SJCRH30 (cell line): ENCODE data around the gene ALDOB. TPM values are rescaled to one million over a fixed set of nuclear protein-coding genes. Genes with fewer than 3 reads are reported as not detected.
A peak's percentile ranks its signal among the peaks of the same experiment; 100 is the strongest.
"Not testable (repeated sequence)": the region's sequence is repeated elsewhere in the genome, so short reads cannot be mapped to it uniquely, and the experiment has no call there.

Experiments
- DNase-seq, 2 experiments: peaks; one replicate each; pipeline ENCODE4 v3.0.0-alpha.2; 2015 to 2020
- H3K27ac ChIP-seq: fragments of 250-450 bp; sonication (Bioruptor Pico); 2 replicates; pipeline ENCODE4 v1.5.1; 2020; ENCODE audit warnings: mild to moderate bottlenecking, moderate library complexity
- H3K27me3 ChIP-seq: fragments of 250-450 bp; sonication (Bioruptor Pico); 2 replicates; pipeline ENCODE4 v1.5.1; 2020; ENCODE audit warnings: mild to moderate bottlenecking, moderate library complexity
- H3K36me3 ChIP-seq: fragments of 250-450 bp; sonication (Bioruptor Pico); 2 replicates; pipeline ENCODE4 v1.5.1; 2020; ENCODE audit warnings: mild to moderate bottlenecking, moderate library complexity
- H3K4me1 ChIP-seq: fragments of 250-450 bp; sonication (Bioruptor Pico); 2 replicates; pipeline ENCODE4 v1.5.1; 2020; ENCODE audit warnings: mild to moderate bottlenecking, moderate library complexity
- H3K4me3 ChIP-seq: fragments of 250-450 bp; sonication (Bioruptor Pico); 2 replicates; pipeline ENCODE4 v1.5.1; 2020; ENCODE audit warnings: mild to moderate bottlenecking, moderate library complexity
- H3K9me3 ChIP-seq: fragments of 250-450 bp; sonication (Bioruptor Pico); replicated peaks from 2 replicates; pipeline ENCODE4 v1.5.1; 2020; ENCODE audit warnings: mild to moderate bottlenecking, moderate library complexity
- total RNA-seq: library from RNA; depleted of rRNA; stranded (reverse); fragments of >200 nt; shearing (Covaris generic); gene quantifications from 2 replicates; pipeline ENCODE4 v1.2.3, GENCODE V29; 2014

ALDOB gene
- total RNA-seq, 1 experiment from 2014 or later, result not detected

DNA sequence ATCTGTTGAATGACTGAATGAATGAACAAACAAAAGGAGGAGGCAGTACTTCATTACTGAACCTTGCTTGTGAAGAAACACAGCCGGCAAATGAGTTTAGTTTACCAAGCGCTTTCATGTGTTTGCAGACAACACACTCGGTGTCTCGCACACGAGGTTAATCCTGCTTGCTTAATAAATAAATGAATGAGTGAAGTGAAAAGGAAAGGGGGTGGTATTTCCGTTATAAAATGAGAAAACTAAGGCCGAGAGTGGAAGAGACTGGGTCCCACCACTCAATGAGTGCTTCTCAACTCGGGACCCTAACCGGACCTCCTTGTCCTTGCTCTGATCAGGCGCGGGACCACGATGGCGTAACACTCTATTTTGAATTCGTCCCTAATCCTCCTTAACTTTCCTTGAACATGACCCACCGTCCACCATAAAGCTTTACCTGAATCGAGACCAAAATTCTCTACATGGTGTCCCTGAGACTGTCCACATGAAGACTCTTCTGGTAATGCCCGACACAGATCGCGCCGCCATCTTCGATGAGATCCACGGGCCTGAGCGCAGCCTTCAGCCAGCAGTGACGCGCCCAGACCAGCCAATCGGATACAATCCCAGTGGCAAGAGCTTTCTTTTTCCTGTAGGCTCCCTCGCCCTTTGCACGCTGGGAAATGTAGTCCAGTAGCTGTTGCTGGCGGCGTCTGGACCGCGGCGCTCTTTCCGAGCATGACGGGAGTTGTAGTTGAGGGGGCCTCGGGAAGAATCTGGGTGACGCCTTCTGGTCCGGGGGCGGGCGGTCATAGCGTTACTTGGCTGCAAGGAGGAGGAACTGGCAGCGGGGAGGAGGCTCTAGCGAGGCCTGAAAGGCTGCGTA, 37.3 kb downstream of the ALDOB start, which contains the start of the genes MRPL50 and ZNF189:
Gene MRPL50 (minus strand): TSS at position 551 of the 862 bp plus-strand sequence. CDS start 26 bp downstream, at position 525.
Gene ZNF189 (plus strand): TSS at position 784 of the 862 bp plus-strand sequence. CDS start 306 bp downstream, outside the sequence.
- DNase-seq, result peak; percentile 98 to 99
- peak within 1 kb of the TSS; percentile 67 for H3K27ac ChIP-seq
- peaks cover 45% of the 10 kb centered on the region for H3K36me3 ChIP-seq
- peak within 1 kb of the TSS; percentile 66 for H3K4me3 ChIP-seq
- H3K4me1 ChIP-seq, result peaks cover 9% of the 10 kb centered on the region
- no peaks in the 10 kb centered on the region for H3K27me3 ChIP-seq
- peaks cover 5% of the 10 kb centered on the region; the same call in 1 of the 2 replicates for H3K9me3 ChIP-seq

GRCh38 chr9:101397746-101398067, 37.9 kb downstream of the ALDOB start:
- Histone ChIP-seq H3K27ac (peak overlapping the region; percentile 67), H3K36me3 (peaks cover 39% of the 10 kb centered on the region), H3K27me3 (no peaks in the 10 kb centered on the region), H3K9me3 (peaks cover 4% of the 10 kb centered on the region; the same call in 1 of the 2 replicates), H3K4me3 (peak overlapping the region; percentile 66), H3K4me1 (peaks cover 9% of the 10 kb centered on the region)
- DNase-seq, result peak in 1 of 2 experiments; percentile 39

- no peaks in the 10 kb centered on the region; the same call in 1 of the 2 replicates for H3K9me3 ChIP-seq
- no peak overlapping the region for H3K4me3 ChIP-seq
- H3K36me3 ChIP-seq, result peaks cover 23% of the 10 kb centered on the region
- H3K4me1 ChIP-seq, result peaks cover 5% of the 10 kb centered on the region
- no peaks in the 10 kb centered on the region for H3K27me3 ChIP-seq
- DNase-seq, result no peak
- no peak overlapping the region for H3K27ac ChIP-seq
Observed at GRCh38 chr9:101394687-101395086, 40.9 kb downstream of the ALDOB start.

- no peaks in the 10 kb centered on the region; the same call in 1 of the 2 replicates for H3K9me3 ChIP-seq
- peaks cover 3% of the 10 kb centered on the region; the same call in 1 of the 2 replicates for H3K4me1 ChIP-seq
- no peak overlapping the region for H3K27ac ChIP-seq
- peaks cover 33% of the 10 kb centered on the region for H3K36me3 ChIP-seq
- no peak overlapping the region for H3K4me3 ChIP-seq
- no peaks in the 10 kb centered on the region for H3K27me3 ChIP-seq
- DNase-seq, result no peak
Observed at GRCh38 chr9:101393135-101393534, 42.4 kb downstream of the ALDOB start.

- H3K27ac ChIP-seq, result no peak overlapping the region
- peaks cover 39% of the 10 kb centered on the region for H3K36me3 ChIP-seq
- H3K9me3 ChIP-seq, result peaks cover 2% of the 10 kb centered on the region
- no peak overlapping the region for H3K4me3 ChIP-seq
- H3K4me1 ChIP-seq, result no peaks in the 10 kb centered on the region
- no peak for DNase-seq
- no peaks in the 10 kb centered on the region for H3K27me3 ChIP-seq
Observed at GRCh38 chr9:101388507-101388993, 47.0 kb downstream of the ALDOB start.

GRCh38 chr9:101387871-101388506, 47.6 kb downstream of the ALDOB start:
- Histone ChIP-seq H3K36me3 (peaks cover 39% of the 10 kb centered on the region), H3K27me3 (no peaks in the 10 kb centered on the region), H3K27ac (no peak overlapping the region), H3K4me3 (no peak overlapping the region), H3K9me3 (peaks cover 2% of the 10 kb centered on the region; the same call in 1 of the 2 replicates), H3K4me1 (no peaks in the 10 kb centered on the region)
- peak; percentile 29 to 74 for DNase-seq

- peaks cover 31% of the 10 kb centered on the region for H3K36me3 ChIP-seq
- not testable (repeated sequence) for H3K9me3 ChIP-seq, H3K27me3 ChIP-seq, DNase-seq, H3K4me3 ChIP-seq, H3K4me1 ChIP-seq, H3K27ac ChIP-seq
Observed at GRCh38 chr9:101384873-101385536, 50.6 kb downstream of the ALDOB start, which contains the start of gene BAAT. BAAT (minus strand) TSS chr9:101385006; CDS start chr9:101371404, 13,602 bp downstream.

GRCh38 chr9:101383361-101383760, 52.2 kb downstream of the ALDOB start:
- H3K4me1 ChIP-seq, result no peaks in the 10 kb centered on the region
- DNase-seq, result no peak
- H3K36me3 ChIP-seq, result peaks cover 20% of the 10 kb centered on the region
- H3K4me3 ChIP-seq, result no peak overlapping the region
- H3K9me3 ChIP-seq, result peaks cover 2% of the 10 kb centered on the region; the same call in 1 of the 2 replicates
- H3K27me3 ChIP-seq, result no peaks in the 10 kb centered on the region
- no peak overlapping the region for H3K27ac ChIP-seq

- no peak for DNase-seq
- Histone ChIP-seq H3K9me3 (peaks cover 2% of the 10 kb centered on the region; the same call in 1 of the 2 replicates), H3K4me1 (no peaks in the 10 kb centered on the region), H3K4me3 (no peak overlapping the region), H3K36me3 (peaks cover 15% of the 10 kb centered on the region), H3K27me3 (no peaks in the 10 kb centered on the region), H3K27ac (no peak overlapping the region)
Observed at GRCh38 chr9:101381833-101382342, 53.7 kb downstream of the ALDOB start.

DNA sequence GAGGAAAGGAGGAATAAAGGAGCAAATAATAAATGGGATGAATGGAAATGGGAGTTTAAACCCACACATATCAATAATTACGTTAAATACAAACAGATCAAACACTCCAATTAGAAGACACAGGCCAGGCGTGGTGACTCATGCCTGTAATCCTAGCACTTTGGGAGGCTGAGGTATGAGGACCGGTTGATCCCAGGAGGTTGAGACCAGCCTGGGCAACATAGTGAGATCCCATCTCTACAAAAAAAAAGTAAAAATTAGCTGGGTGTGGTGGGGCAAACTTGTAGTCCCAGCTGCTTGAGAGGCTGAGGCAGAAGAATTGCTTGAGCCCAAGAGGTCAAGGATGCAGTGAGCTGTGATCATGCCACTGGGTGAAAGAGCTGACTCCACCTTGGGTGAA, 54.5 kb downstream of the ALDOB start:
- no peak for DNase-seq
- Histone ChIP-seq H3K4me1 (no peaks in the 10 kb centered on the region), H3K36me3 (peaks cover 7% of the 10 kb centered on the region), H3K4me3 (no peak overlapping the region), H3K9me3 (peaks cover 2% of the 10 kb centered on the region; the same call in 1 of the 2 replicates), H3K27ac (no peak overlapping the region), H3K27me3 (no peaks in the 10 kb centered on the region)

DNA sequence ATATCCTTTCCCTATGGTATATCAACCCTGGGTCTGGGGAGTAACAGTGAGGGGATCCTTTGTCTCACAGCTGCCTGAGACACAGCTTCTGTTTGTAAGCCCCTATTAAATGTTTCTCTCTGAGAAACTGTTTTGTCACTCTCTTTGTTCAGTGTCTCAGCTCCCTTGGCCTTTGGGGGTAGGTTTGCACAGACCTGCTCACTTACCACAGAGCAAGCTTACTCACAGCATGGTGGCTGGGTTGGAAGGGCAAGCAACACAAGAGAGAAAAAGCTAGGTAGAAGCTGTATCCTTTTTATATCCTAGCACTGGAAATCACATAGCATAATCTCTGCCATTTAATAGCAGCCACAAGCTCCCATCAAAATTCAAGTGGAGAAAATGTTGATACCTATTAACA, 55.3 kb downstream of the ALDOB start:
- H3K27ac ChIP-seq, result no peak overlapping the region
- H3K4me3 ChIP-seq, result no peak overlapping the region
- no peaks in the 10 kb centered on the region for H3K4me1 ChIP-seq
- no peaks in the 10 kb centered on the region for H3K36me3 ChIP-seq
- H3K27me3 ChIP-seq, result no peaks in the 10 kb centered on the region
- DNase-seq, result no peak
- H3K9me3 ChIP-seq, result peaks cover 2% of the 10 kb centered on the region; the same call in 1 of the 2 replicates

DNA sequence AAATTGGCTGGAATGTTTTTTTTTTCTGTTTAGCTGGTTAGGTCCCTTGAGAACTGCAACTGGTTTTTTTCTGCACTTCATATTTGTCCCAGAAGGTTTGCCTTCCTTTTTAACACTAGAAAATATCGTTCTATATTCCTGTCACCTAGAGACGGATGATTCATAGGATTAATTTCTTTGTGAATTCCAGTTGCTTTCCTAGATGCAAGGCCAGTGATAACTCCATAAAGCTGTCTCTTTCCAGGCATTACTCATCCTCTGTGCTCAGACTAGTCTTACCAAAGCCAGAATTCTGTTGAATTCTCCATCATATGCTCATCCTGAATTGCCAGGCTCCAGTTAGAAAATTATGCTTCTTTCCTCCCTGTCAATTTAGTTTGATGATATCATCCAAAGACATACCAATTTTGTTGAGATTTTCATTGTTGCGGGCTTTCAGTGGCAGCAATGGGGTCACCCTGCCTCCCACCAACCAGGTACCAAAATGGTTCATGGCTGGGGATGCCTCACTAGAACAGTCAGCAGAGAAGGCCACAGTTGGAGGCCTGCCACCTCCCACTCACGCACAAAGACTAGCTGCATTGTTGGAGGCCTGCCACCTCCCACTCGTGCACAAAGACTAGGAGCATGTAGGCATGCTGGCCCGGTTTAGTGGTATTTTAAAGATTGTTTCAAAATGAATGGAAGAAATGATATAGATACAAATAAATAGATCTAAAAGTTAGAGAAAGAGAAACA, 59.3 kb downstream of the ALDOB start:
- Histone ChIP-seq H3K27ac (no peak overlapping the region), H3K36me3 (no peaks in the 10 kb centered on the region), H3K27me3 (no peaks in the 10 kb centered on the region), H3K9me3 (no peaks in the 10 kb centered on the region), H3K4me1 (peaks cover 3% of the 10 kb centered on the region; the same call in 1 of the 2 replicates), H3K4me3 (no peak overlapping the region)
- no peak for DNase-seq

DNA sequence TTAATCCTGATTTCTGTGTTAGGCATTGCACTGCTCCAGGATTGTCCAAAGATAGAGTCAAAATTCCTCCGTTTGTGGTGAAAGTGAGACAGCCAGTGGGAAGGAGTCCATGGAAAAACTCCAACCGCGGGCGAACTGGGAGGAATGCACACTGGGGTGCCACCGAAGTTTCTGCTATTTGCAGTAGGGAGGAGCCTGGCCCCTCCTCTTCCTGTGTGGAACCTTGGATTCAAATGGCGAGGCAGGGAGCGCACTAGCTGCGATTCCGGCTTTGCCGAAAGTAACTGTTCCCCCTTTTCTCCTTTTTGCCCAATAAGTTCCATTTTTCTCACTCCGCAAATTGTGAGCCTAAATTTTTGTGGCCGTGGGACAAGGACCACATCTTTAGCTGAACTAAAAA, 60.0 kb downstream of the ALDOB start:
- Histone ChIP-seq H3K36me3 (no peaks in the 10 kb centered on the region), H3K9me3 (no peaks in the 10 kb centered on the region), H3K4me1 (peaks cover 3% of the 10 kb centered on the region; the same call in 1 of the 2 replicates), H3K27ac (no peak overlapping the region), H3K27me3 (no peaks in the 10 kb centered on the region), H3K4me3 (no peak overlapping the region)
- no peak for DNase-seq
